GM21786 (cell line): ENCODE results near the gene MYO7B.

Experiments
- ATAC-seq: cut with Tn5 transposase; IDR thresholded peaks from one replicate; pipeline ENCODE4 v1.9.1; 2021; ENCODE audit not compliant: unreplicated experiment

MYO7B gene

GRCh38 chr2:127635380-127636237 lies 100.1 kb downstream of the MYO7B start:
- ATAC-seq = no peak

- ATAC-seq = no peak
These were observed 101.1 kb downstream of the MYO7B start for GRCh38 chr2:127636248-127637235.

- no peak for ATAC-seq
These were observed 101.8 kb downstream of the MYO7B start for GRCh38 chr2:127637236-127637630.

GRCh38 chr2:127637725-127638252 lies 102.3 kb downstream of the MYO7B start:
- ATAC-seq = no peak

- no peak for ATAC-seq
These were observed 103.1 kb downstream of the MYO7B start for GRCh38 chr2:127638361-127639110.

- ATAC-seq = no peak
These were observed 103.6 kb downstream of the MYO7B start for GRCh38 chr2:127639111-127639474.

GRCh38 chr2:127640082-127641072 lies 104.9 kb downstream of the MYO7B start:
- peak; percentile 46 for ATAC-seq

GRCh38 chr2:127641133-127641532 lies 105.7 kb downstream of the MYO7B start:
- ATAC-seq = no peak

- no peak for ATAC-seq
These were observed 106.5 kb downstream of the MYO7B start for GRCh38 chr2:127641846-127642507.

- no peak for ATAC-seq
These were observed 107.4 kb downstream of the MYO7B start for GRCh38 chr2:127642706-127643438.

GRCh38 chr2:127643439-127644065 lies 108.1 kb downstream of the MYO7B start:
- ATAC-seq = no peak

GRCh38 chr2:127644066-127645025 lies 108.9 kb downstream of the MYO7B start:
- no peak for ATAC-seq

GRCh38 chr2:127645026-127645394 lies 109.5 kb downstream of the MYO7B start:
- ATAC-seq = no peak

GRCh38 chr2:127645395-127646291 lies 110.2 kb downstream of the MYO7B start, which contains the start of gene GPR17:
Gene GPR17, plus strand, starts transcription at chr2:127646153. Its CDS starts 4,583 bp downstream, at chr2:127650736.
- no peak for ATAC-seq

- ATAC-seq = no peak
These were observed 111.2 kb downstream of the MYO7B start for GRCh38 chr2:127646487-127647241.
